PC-9 (cell line): ENCODE results near the gene HEATR3.

Experiments used
- CTCF ChIP-seq: fragments of 200-600 bp; sonication (generic); conservative IDR thresholded peaks from 2 replicates; pipeline ENCODE4 v1.6.1; 2017; ENCODE audit warnings: mixed run types, antibody characterized with exemption, mild to moderate bottlenecking, moderate library complexity
- EZH2 ChIP-seq: fragments of 200-600 bp; sonication (generic); IDR thresholded peaks from 2 replicates; pipeline ENCODE4 v1.8.0; 2017; ENCODE audit warnings: antibody characterized with exemption, low read depth

GRCh38 chr16:50144211-50144610, 78.4 kb downstream of the HEATR3 start:
- no peak for TF ChIP-seq CTCF
- TF ChIP-seq EZH2: no peak
